Measurements from ENCODE around the gene UBP1. TPM values are rescaled to one million over a fixed set of nuclear protein-coding genes. Genes with fewer than 3 reads are reported as not detected.
"Not testable (repeated sequence)": the region's sequence is repeated elsewhere in the genome, so short reads cannot be mapped to it uniquely, and the experiment has no call there.

The UBP1 gene
- total RNA-seq, 1 experiment from 2014 or later = 69.5 TPM

- no peak for TF ChIP-seq CTCF (IDR thresholded peaks at IDR 0.05 in 2 of 3, conservative IDR thresholded peaks at IDR 0.05 in 1 of 3; ENCODE audit: borderline replicate concordance in 1 of 3, insufficient read depth in 1 of 3, low read depth in 2 of 3, low read length in 2 of 3)
- TF ChIP-seq EZH2phosphoT487 (IDR thresholded peaks at IDR 0.05; ENCODE audit: borderline replicate concordance) = no peak
- TF ChIP-seq CBX3 (IDR thresholded peaks at IDR 0.05; ENCODE audit: low read depth) = no peak
- TF ChIP-seq POLR2A (IDR thresholded peaks at IDR 0.05; ENCODE audit: borderline replicate concordance, extremely low read depth, insufficient read depth, insufficient read length) = no peak
Observed at GRCh38 chr3:33430061-33430460, 10.1 kb downstream of the UBP1 start (continued).

- ATAC-seq; H3K9me2 ChIP-seq (ENCODE audit: insufficient read depth); intact Hi-C loops (cut with micrococcal nuclease); H3K27me3 ChIP-seq (ENCODE audit: insufficient read depth, low read length); H3K4me2 ChIP-seq (ENCODE audit: low read length); DNase-seq (ENCODE audit: low read depth, low spot score); H2AFZ ChIP-seq (ENCODE audit: low read depth, low read length, poor library complexity, severe bottlenecking); BruUV-seq (replicated peaks); H3K9ac ChIP-seq (ENCODE audit: low read length); RAD21 ChIA-PET (ENCODE audit: low non-redundant PET in 1 of 2, low total read pairs in 2 of 2, uncharacterized antibody in 2 of 2, unreplicated experiment in 2 of 2); H3K36me3 ChIP-seq (ENCODE audit: control insufficient read depth in 1 of 2, insufficient read depth in 2 of 2, low read length in 2 of 2); H3K9me3 ChIP-seq (ENCODE audit: control insufficient read depth in 1 of 2, insufficient read depth in 1 of 2, low read depth in 1 of 2, low read length in 2 of 2); H3K4me3 ChIP-seq (replicated peaks in 1 of 2; ENCODE audit: low read depth in 1 of 2, low read length in 2 of 2); H3K27ac ChIP-seq (ENCODE audit: low read depth, low read length); CTCF ChIA-PET: not testable (repeated sequence)
- Histone ChIP-seq H3K4me1 (ENCODE audit: control insufficient read depth in 1 of 2, insufficient read depth in 2 of 2, low read length in 2 of 2) (peaks cover 20 to 47% of the 10 kb centered on the region in 2 experiments), H3K79me2 (ENCODE audit: insufficient read depth, low read length) (peaks cover 99% of the 10 kb centered on the region), H4K20me1 (ENCODE audit: insufficient read depth) (peaks cover 36% of the 10 kb centered on the region; the same call in 1 of the 2 replicates)
- POLR2A ChIA-PET = interaction anchor here (1.2 to 2.0 kb wide), 2 partner anchors 9 to 12 kb away, joined by 3 to 9 read pairs; no protein-coding TSS in a partner anchor
Observed at GRCh38 chr3:33429306-33429705, 10.9 kb downstream of the UBP1 start.

- peaks cover 20 to 47% of the 10 kb centered on the region in 2 experiments for H3K4me1 ChIP-seq (ENCODE audit: control insufficient read depth in 1 of 2, insufficient read depth in 2 of 2, low read length in 2 of 2)
- no peaks in the 10 kb centered on the region for H3K9me3 ChIP-seq (ENCODE audit: control insufficient read depth in 1 of 2, insufficient read depth in 1 of 2, low read depth in 1 of 2, low read length in 2 of 2)
- H3K9ac ChIP-seq (ENCODE audit: low read length) = no peak overlapping the region
- H2AFZ ChIP-seq (ENCODE audit: low read depth, low read length, poor library complexity, severe bottlenecking) = no peak overlapping the region
- DNase-seq (ENCODE audit: low read depth, low spot score) = no peak
- H3K9me2 ChIP-seq (ENCODE audit: insufficient read depth) = no peaks in the 10 kb centered on the region
- RAD21 ChIA-PET (ENCODE audit: low non-redundant PET in 1 of 2, low total read pairs in 2 of 2, uncharacterized antibody in 2 of 2, unreplicated experiment in 2 of 2) = no interaction called here
- H3K4me2 ChIP-seq (ENCODE audit: low read length) = peak overlapping the region; percentile 58
- TF ChIP-seq EGR1 (IDR thresholded peaks at IDR 0.05; ENCODE audit: low read depth) (no peak), ZNF274 (IDR thresholded peaks at IDR 0.05; ENCODE audit: low read depth, low read length) (no peak), ELF1 (IDR thresholded peaks at IDR 0.05; ENCODE audit: borderline replicate concordance, low read depth) (no peak), SP1 (IDR thresholded peaks at IDR 0.05; ENCODE audit: low read depth) (no peak)
- TF ChIP-seq, protein P1, sequence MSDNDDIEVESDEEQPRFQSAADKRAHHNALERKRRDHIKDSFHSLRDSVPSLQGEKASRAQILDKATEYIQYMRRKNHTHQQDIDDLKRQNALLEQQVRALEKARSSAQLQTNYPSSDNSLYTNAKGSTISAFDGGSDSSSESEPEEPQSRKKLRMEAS (IDR thresholded peaks at IDR 0.05) = no peak
- TF ChIP-seq, protein P2, sequence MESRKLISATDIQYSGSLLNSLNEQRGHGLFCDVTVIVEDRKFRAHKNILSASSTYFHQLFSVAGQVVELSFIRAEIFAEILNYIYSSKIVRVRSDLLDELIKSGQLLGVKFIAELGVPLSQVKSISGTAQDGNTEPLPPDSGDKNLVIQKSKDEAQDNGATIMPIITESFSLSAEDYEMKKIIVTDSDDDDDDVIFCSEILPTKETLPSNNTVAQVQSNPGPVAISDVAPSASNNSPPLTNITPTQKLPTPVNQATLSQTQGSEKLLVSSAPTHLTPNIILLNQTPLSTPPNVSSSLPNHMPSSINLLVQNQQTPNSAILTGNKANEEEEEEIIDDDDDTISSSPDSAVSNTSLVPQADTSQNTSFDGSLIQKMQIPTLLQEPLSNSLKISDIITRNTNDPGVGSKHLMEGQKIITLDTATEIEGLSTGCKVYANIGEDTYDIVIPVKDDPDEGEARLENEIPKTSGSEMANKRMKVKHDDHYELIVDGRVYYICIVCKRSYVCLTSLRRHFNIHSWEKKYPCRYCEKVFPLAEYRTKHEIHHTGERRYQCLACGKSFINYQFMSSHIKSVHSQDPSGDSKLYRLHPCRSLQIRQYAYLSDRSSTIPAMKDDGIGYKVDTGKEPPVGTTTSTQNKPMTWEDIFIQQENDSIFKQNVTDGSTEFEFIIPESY (IDR thresholded peaks at IDR 0.05; ENCODE audit: extremely low read depth, insufficient replicate concordance, low read length) = no peak
- intact Hi-C loops (cut with micrococcal nuclease) = no loop called here
- no TSS peak for BruUV-seq (replicated peaks)
- peaks cover 38% of the 10 kb centered on the region; the same call in 1 of the 2 replicates for H4K20me1 ChIP-seq (ENCODE audit: insufficient read depth)
- no peak overlapping the region for H3K27ac ChIP-seq (ENCODE audit: low read depth, low read length)
- no peak for ATAC-seq
- CTCF ChIA-PET = no interaction called here
- peaks cover 99% of the 10 kb centered on the region for H3K79me2 ChIP-seq (ENCODE audit: insufficient read depth, low read length)
- no peak overlapping the region for H3K4me3 ChIP-seq (replicated peaks in 1 of 2; ENCODE audit: low read depth in 1 of 2, low read length in 2 of 2)
- H3K36me3 ChIP-seq (ENCODE audit: control insufficient read depth in 1 of 2, insufficient read depth in 2 of 2, low read length in 2 of 2) = peaks cover 0 to 5% of the 10 kb centered on the region in 2 experiments; a peak in 1 of 4 replicates
- POLR2A ChIA-PET = interaction anchor here (1.2 to 2.0 kb wide), 2 partner anchors 10 to 12 kb away, joined by 3 to 9 read pairs; no protein-coding TSS in a partner anchor
- H3K27me3 ChIP-seq (ENCODE audit: insufficient read depth, low read length) = no peaks in the 10 kb centered on the region
Observed at GRCh38 chr3:33428734-33429133, 11.5 kb downstream of the UBP1 start.
